Measurements from ENCODE around the gene AFG3L2.
"Not testable (repeated sequence)": the region's sequence is repeated elsewhere in the genome, so short reads cannot be mapped to it uniquely, and the experiment has no call there.

Gene AFG3L2

DNA sequence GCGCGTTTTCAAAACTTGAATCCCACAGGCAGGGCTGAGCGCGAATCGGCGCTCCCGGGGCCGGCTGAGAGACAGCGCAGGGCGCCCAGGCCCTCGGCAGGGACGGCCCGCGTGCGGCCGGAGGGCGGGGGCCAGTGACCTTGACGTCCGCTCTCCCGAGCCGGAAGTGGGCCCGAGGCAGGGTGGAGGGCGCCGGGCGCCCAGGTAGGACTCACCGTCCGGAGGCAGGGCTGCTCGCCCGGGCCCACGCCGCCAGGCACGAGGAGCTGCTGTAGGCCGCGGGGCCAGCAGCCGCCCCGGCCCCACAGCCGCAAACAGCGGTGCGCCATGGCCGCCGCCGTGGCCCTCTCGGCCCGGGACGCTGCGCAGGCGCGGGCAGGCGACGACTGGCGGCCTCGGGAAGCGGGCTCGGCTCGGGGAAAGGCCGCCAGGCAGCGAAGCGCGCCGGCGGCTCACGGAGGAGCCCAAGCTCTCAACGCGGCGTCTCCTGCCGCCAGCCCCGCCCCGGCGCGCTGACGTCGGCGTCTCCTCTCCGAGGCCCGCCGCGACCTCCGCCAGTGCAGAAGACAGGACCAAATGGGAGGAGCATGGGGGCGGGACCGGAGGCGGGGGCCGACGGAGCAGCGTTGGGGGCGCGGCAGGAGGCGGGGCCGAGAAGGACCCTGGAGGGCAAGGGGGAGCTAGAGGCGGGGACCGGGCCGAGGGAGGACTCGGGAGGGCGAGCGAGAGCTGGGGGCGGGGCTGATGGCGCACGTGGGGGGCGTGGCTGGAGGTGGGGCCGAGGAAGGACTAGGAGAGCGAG is at the start of gene AFG3L2:
TSS of gene AFG3L2 (minus strand) at position 474 of the 802 bp plus-strand sequence. CDS start at position 329, 145 bp downstream.
- DNase-seq (ENCODE audit: extremely low spot score, insufficient read length, low read depth) (no peak), FAIRE-seq (peak; percentile 98)

DNA sequence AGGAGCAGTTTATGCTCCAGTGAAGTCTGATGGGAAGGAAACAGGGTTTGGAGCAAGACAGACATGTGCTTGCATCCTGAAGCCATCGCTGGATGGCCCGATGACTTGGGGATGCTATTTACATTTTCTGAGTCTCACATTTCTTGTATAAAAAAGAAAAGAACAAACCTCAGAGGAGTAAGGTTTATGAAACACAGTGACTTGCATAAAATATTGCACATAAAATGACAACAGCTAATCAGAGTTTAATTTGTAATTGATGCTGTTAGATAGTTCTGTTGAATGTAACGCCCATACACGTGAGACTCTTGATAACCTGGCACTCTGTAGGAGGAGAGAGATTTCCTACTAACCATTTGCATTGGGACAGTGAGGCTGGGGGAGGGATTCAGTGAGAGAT is 47.2 kb upstream of the AFG3L2 start:
- FAIRE-seq (no peak), DNase-seq (ENCODE audit: extremely low spot score, insufficient read length, low read depth) (no peak)

DNA sequence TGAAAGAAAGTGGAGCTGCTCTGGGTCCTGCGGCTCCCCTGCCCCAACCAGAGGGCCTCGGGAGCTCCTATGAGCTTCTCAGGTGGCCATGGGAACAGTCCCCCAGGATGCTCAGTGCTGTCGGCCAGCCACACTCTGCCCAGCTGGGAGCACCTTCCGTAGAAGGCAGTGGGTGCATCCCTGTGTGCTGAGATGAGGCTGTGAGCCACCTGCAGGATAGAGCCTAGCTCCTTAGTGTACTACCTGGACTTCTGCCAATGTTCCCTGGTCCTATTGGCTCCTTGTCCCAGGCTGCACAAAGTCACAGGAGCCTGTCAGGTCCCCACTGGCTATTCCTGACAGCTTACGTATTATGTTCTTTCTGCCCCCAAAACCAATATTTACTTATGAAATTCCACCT is 46.8 kb upstream of the AFG3L2 start:
- FAIRE-seq: no peak
- DNase-seq (ENCODE audit: extremely low spot score, insufficient read length, low read depth): no peak

DNA sequence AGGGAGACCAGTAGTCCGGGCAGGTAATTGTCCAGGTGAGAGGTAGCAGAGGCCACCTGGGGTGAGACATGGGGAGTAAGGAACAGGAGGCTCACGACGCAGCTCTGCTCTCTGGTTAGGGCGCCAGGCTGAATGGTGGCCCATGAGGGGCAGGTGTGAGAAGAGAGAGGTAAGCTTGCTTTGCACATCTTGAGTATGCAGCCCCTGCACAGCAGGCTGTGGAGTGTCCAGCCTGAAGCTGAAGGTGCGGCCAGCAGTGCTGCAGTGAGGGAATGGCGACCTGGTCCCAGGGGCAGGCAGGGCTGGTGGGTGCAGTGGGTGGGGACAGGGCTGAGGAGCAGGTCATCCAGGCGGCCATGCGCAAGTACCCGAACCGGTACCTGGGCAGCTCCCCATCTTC is 46.4 kb upstream of the AFG3L2 start:
- FAIRE-seq (no peak), DNase-seq (ENCODE audit: extremely low spot score, insufficient read length, low read depth) (no peak)

DNA sequence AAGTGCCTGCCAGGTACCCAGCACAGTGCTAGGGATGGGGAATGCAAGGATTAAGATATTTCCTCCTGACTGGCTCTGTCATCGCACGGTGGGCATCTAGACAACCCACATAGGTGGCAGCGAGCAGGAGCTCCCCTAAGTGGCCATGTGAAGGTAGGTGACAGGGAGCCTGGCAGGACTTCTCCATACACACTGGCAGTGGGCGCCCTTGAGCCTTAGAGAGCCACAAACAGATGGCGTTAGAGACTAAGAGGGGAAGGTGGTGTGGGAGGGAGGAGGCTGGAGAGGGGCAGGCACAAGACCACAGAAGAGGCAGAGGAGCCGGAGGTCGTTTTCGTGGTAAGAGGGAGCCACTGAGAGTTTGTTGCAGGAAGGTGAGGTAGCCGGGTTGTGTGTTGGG is 45.9 kb upstream of the AFG3L2 start:
- FAIRE-seq: no peak
- DNase-seq (ENCODE audit: extremely low spot score, insufficient read length, low read depth): no peak

DNA sequence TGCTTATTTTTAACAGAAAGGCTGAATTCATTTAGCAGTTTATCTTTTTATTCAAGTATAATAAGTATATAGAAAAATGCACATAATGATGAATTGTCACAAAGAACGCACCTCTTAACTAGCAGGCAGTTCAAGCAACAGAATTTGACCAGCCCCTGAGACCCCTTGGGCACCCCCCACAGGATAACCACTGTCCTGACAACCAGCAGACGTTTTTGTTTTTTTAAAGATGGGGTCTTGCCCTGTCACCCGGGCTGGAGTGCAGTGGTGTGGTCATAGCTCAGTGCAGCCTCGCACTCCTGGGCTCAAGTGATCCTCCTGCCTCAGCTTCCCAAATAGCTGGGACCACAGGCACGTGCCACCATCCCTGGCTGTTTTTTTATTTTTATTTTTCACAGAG is 44.7 kb upstream of the AFG3L2 start:
- DNase-seq (ENCODE audit: extremely low spot score, insufficient read length, low read depth): no peak
- FAIRE-seq: no peak

DNA sequence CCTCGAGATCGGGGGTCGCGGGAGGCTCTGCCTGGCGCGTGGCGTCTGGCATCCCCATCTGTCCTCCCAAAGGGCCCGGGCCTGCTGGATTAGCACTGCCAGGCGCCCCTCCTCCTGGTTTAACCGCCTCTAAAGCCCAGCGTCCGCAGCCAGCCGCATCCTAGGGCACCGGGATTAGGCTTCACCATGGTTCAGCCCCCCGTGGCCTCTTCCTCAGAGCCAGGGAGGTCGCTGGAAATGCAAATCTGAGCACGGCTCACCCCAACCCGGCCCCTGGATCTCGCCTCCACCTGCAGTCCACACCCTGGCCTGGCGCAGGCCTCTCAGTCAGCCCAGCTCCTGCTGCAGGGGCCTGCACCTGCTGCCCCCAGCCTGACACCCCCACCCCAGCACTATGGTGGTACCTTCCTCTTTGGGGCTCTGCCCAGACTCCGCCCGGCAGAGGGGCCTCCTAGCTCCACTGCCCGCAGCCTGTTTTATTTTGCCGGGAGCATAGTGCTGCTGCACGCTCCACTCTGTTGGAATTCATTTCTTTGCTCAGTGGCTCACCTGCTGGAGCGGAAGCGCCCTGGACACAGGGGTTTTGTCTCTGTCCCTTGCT is 43.9 kb upstream of the AFG3L2 start:
- DNase-seq (ENCODE audit: extremely low spot score, insufficient read length, low read depth): no peak
- no peak for FAIRE-seq

DNA sequence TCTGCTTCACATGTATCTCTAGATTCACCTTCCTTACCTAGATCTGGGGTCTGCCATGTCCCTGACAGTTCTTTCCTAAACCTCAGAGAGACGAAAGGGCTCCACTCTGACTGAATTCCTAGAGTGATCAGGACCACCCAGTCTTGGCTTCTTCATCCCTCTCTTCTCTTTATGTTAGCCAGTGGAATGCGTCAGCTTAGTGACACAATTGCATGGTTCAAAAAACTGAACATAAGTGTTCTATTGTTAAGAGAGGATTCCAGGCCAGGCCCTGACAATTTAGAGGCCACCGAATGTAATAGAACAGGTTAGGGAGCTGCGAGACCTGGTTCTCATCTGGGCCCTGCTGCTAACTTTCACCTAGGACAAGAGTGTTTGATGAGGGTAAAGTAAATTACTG is 40.7 kb upstream of the AFG3L2 start:
- DNase-seq (ENCODE audit: extremely low spot score, insufficient read length, low read depth) (no peak), FAIRE-seq (no peak)

DNA sequence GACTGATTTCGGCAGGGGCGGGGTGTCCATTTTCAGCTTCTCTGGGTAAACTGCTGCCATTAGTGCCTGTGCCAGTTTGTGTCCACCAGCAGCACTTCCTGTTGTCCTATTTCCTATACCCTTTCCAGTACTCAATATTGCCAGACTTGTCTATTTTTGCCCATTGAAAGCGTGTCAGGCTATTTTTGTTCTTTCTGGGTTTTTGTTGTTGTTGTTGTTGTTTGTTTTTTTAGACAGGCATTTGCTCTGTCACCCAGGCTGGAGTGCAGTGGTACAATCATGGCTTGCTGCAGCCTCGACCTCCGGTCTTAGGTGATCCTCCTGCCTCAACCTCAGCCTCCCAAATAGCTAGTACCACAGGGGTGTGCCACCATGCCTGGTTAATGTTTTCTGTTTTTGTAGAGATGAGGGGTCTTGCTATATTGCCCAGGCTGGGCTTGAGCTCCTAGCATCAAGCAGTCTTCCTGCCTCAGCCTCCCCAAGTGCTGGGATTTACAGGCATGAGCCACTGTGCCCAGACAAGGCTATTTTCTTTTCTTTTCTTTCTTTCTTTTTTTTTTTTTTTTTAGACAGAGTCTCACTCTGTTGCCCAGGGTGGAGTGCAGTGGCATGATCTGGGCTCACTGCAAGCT is 39.2 kb upstream of the AFG3L2 start:
- DNase-seq (ENCODE audit: extremely low spot score, insufficient read length, low read depth) (no peak), FAIRE-seq (no peak)

DNA sequence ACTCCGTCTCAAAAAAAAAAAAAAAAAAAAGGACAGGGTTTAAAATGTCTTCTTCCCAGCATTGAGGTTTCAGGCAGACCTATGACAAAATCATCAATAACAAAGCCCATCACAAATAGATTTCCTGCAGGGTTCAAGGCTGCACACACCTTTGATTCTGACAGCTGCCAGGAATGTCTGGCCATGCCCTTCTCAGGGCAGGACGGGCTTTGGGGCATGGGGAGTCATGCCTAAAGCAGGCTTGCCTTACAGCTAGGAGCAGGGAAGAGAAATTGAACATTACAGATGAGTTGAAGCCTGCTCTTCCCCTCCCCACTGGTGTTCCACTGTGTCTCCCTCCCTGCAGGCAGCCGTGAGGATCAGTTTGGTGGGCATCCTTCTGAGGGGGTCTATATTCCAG is 34.4 kb upstream of the AFG3L2 start:
- FAIRE-seq (no peak), DNase-seq (ENCODE audit: extremely low spot score, insufficient read length, low read depth) (no peak)

DNA sequence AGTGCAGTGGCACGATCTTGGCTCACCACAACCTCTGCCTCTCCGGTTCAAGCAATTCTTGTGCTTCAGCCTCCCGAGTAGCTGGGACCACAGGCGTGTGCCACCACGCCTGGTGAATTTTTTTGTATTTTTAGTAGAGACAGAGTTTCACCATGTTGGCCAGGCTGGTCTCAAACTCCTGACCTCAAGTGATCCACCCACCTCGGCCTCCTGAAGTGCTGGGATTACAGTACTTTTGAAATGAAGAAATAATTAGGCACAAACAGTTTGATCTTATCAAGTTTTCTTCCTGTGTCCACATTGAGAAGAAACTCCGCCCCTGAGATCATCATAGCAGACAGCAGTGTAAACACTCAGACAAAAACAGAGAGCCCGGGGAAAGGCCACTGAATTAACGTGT is 33.7 kb upstream of the AFG3L2 start:
- FAIRE-seq: not testable (repeated sequence)

DNA sequence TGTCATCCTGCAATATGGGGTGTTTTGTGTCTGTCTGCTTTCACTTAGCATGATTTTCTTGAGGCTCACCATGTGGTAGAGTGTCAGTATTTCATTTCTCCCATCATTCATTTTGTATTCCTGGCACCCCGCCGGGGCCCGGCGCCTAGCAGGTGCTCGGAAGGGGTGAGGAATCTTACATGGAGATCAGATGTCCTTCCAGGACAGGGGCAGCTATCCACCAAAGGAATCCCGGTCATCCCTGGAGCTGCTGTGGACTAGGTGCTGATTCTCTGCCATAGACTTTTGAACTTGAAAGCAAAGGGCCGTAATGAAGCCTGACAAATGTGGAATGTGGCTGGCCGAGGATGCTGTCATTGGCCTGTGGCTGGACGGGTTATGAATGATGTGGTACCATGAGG is 33.1 kb upstream of the AFG3L2 start:
- DNase-seq (ENCODE audit: extremely low spot score, insufficient read length, low read depth) (no peak), FAIRE-seq (no peak)

More for the DNA sequence above, 33.7 kb upstream of the AFG3L2 start:
- DNase-seq (ENCODE audit: extremely low spot score, insufficient read length, low read depth): not testable (repeated sequence)

DNA sequence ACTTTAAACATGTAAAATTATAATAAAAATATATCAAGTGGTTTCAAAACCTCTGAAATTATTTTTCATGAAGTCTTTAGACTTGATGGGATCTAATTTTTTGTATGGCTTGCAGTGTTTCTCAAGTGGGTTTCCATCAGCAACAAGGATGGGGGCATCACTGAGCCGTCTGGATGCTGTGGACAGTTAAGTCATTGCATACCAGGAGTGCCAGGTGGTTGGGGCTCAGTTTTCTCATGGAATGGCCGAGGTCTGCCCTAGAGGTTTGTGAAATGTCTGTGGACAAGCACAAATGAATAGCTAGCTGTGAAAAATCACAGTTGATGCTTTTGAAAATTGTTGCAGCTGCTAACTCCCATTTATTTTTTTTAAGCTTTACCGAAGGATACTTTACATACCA is 32.4 kb upstream of the AFG3L2 start:
- no peak for FAIRE-seq
- DNase-seq (ENCODE audit: extremely low spot score, insufficient read length, low read depth): no peak

DNA sequence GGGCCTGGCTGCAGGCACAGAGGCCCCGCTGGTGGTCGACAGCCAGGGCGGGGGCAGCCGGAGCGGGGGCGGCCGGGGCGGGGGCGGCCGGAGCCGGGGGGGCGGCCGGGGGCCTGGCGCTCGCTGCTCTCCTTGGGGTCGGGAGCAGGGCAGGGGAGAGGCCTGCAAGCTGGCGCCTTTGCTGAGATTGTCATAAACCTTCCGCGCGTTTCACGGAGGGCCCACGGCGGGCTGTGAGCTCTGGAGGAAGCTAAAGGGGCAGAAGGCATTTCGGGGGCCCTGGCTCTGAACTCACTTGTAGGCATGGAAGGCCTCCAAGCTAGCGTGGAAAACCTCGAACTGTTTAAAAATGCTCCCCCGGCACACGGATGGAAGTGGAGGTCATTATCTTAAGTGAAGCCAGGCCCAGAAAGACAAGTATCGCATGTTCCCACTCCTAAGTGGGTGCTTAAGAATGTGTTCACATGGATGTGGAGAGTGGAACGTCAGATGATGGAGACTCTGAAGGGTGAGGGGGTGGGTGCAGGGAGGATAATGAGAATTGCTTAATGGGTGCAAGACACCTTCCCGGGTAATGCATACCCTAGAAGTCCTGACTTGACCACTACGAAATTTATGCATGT is 31.3 kb upstream of the AFG3L2 start:
- no peak for DNase-seq (ENCODE audit: extremely low spot score, insufficient read length, low read depth)
- no peak for FAIRE-seq

DNA sequence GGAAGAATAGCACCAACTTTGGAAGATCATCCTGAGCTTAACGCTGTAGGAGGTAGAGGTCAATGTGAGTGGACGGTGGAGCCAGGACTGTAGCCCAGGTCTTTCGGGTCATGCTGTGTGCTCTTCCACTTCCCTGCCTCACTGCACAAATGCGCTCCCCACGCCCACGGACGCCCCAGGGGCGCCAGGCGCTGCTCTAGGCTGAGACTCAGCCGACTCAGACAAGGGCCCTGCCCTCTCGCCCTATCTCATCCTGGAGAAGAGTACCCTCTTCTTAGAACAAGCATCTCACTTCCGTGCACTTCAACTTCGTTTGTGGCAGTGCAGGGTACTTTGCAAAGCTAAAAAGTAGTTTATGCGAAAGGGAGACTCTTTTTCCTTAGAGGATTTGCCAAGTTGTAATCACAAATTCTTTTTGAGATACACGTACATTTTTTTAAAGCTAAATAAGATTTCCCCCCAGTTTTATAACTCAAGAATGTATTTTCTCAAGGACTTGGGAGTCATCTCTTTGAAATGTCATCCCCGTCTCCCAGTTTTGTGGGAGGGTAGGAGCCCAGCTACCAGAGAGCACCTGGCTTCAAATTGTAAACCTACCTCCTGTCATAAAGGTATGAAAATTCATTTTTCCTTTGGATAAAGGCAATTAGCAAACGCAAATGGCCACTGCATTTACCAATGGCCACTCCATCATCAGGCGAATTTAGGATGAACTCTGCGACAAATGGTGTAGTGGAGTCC is 29.5 kb upstream of the AFG3L2 start:
- DNase-seq (ENCODE audit: extremely low spot score, insufficient read length, low read depth) (no peak), FAIRE-seq (no peak)

DNA sequence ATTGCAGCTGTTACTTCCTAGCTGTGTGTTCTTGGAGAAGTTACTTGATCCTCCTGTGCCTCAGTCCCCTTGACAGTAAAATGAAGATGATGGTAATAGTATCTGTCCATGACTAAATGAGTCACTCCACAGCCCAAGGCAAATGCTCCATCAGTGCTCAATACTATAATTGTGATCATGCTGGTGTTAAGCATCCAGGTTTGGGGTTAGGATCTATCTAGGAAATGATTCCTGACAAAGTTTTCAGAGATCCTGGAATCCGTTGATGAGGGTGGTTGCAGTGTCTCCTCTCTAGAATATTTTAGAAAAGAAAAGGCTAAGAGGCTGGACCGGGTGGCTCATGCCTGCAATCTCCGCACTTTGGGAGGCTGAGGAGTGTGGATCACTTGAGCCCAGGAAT is 28.0 kb upstream of the AFG3L2 start:
- FAIRE-seq: no peak
- no peak for DNase-seq (ENCODE audit: extremely low spot score, insufficient read length, low read depth)

DNA sequence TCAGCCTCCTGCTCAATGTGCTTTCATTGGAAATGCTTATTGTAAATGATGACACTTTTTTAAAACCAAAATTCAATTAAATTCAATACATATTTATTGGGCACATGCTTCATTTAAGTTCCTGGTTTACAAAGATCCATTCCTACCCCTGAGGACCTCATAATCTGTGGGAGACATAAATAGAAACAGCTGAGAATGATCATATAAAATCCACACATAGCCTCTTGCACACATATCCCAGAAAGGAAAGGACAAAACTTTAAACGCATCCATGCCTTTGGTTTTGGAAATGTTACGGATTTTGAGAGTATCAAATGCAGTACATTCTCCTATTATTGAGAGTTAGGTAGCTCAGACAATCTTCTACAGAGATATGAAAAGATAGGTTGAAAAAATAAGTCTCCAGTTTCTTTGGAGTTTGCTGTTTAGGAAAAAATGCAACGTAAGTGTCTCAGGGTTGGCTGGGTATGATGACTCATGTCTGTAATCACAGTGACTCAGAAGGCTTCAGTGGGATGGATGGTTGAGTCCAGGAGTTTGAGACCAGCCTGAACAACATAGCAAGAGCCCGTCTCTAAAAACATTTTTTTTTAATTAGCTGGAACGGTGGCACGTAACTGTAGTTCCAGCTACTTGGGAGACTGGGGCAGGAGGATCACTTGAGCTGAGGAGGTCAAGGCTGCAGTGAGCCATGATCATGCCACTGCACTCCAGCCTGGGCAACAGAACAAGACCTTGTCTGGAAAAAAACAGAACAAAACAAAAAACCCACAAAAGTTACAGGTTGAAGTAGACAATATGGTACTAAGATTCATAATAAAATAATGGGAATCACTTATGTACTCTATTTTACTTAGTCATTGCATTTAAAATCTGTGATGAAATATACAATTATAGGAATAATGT is 26.8 kb upstream of the AFG3L2 start:
- FAIRE-seq (no peak), DNase-seq (ENCODE audit: extremely low spot score, insufficient read length, low read depth) (no peak)

DNA sequence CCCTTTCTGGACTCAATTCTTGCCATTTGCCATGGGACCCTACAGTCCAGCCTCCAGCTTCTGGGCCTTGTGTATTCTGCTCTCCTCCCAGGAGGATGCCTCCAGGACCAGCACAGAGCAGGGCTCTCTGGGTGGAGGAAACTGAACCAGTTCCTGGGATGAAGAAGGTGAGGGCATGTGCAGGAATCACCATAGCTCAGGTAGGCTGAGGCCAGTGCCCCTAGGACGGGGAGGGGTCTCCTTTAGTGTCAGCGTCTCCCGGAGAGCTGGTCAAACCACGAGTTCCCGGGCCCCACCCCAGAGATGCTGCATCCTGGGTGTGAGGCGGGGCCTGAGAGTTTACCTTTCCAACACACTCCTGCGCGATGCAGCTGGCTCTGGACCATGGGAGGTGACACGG is 24.9 kb upstream of the AFG3L2 start:
- DNase-seq (ENCODE audit: extremely low spot score, insufficient read length, low read depth) (no peak), FAIRE-seq (no peak)

DNA sequence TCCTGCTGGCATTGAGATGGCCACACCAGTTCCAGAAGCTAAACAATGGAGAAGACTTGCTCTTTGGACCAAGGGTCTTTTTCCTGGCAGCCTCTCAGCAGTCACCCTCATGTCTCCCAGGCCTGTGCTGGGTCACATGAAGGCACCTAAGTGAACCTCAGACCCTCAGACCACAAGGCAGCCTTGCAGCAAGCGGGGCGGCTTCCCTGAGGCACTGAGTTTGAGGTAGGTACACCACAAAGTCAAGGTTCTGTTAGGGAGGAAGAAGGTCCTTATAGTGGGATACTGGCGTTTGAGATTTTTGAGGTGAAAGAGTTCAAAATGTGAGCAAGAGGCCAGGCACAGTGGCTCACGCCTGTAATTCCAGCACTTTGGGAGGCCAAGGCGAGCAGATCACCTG is 22.2 kb upstream of the AFG3L2 start:
- FAIRE-seq: no peak
- no peak for DNase-seq (ENCODE audit: extremely low spot score, insufficient read length, low read depth)

Measured in GM18507 (cell line).